Liver (tissue), 9 donors: Measurements from ENCODE around the gene LSM3. TPM values are rescaled to one million over a fixed set of nuclear protein-coding genes. Genes with fewer than 3 reads are reported as not detected.

Experiments used
- DNase-seq: peaks from one replicate; pipeline ENCODE4 v3.0.0-alpha.2; 2017; ENCODE audit warnings: low spot score
- H3K27ac ChIP-seq, 2 donors: one replicate each; pipeline ENCODE4 v1.7.0; 2013; ENCODE audit warnings: inconsistent platforms in 2 of 2, low read length in 2 of 2, control low read depth in 1 of 2, low read depth in 1 of 2, mild to moderate bottlenecking in 1 of 2
- H3K27me3 ChIP-seq, 4 donors: one replicate each; pipeline versions ENCODE4 v1.6.1 to v1.7.0; 2013; ENCODE audit warnings: low read length in 3 of 4, inconsistent platforms in 1 of 4, mild to moderate bottlenecking in 1 of 4, moderate library complexity in 1 of 4; ENCODE audit not compliant: control insufficient read depth in 4 of 4, insufficient read depth in 4 of 4
- H3K36me3 ChIP-seq, 4 donors: one replicate each; pipeline versions ENCODE4 v1.6.1 to v1.7.0; 2013; ENCODE audit warnings: low read length in 3 of 4, mild to moderate bottlenecking in 3 of 4, low read depth in 1 of 4, moderate library complexity in 1 of 4; ENCODE audit not compliant: control insufficient read depth in 4 of 4, insufficient read depth in 3 of 4
- H3K4me1 ChIP-seq, 4 donors: one replicate each; pipeline versions ENCODE4 v1.6.1 to v1.7.0; 2013; ENCODE audit warnings: low read length in 3 of 4, mild to moderate bottlenecking in 3 of 4, moderate library complexity in 1 of 4; ENCODE audit not compliant: control insufficient read depth in 4 of 4, insufficient read depth in 4 of 4
- H3K4me3 ChIP-seq, 3 donors: one replicate each; pipeline versions ENCODE4 v1.6.1 to v1.7.0; 2013; ENCODE audit warnings: low read length in 3 of 3, control low read depth in 1 of 3, low read depth in 1 of 3, mild to moderate bottlenecking in 1 of 3
- H3K9ac ChIP-seq, 2 donors: one replicate each; pipeline ENCODE4 v1.7.0; 2013; ENCODE audit warnings: low read length in 2 of 2, mild to moderate bottlenecking in 2 of 2, moderate library complexity in 2 of 2, control low read depth in 1 of 2, low read depth in 1 of 2
- H3K9me3 ChIP-seq, 4 donors: one replicate each; pipeline versions ENCODE4 v1.6.1 to v1.7.0; 2013; ENCODE audit warnings: low read length in 3 of 4; ENCODE audit not compliant: control insufficient read depth in 4 of 4
- ATF3 ChIP-seq: IDR thresholded peaks from 2 replicates; pipeline ENCODE4 v1.6.1; 2016; ENCODE audit warnings: antibody characterized with exemption
- CTCF ChIP-seq: fragments of 150-350 bp; IDR thresholded peaks from 2 replicates; pipeline ENCODE4 v1.5.1; 2017; ENCODE audit warnings: improper control_type of control experiment, low read depth, low read length; ENCODE audit not compliant: missing input control
- EGR1 ChIP-seq, 2 donors: IDR thresholded peaks; 2 replicates each; pipeline ENCODE4 v1.6.1; 2016 to 2018; ENCODE audit warnings: antibody characterized with exemption in 2 of 2, low read depth in 2 of 2
- FOXA1 ChIP-seq: IDR thresholded peaks from 2 replicates; pipeline ENCODE4 v1.6.1; 2016; ENCODE audit warnings: antibody characterized with exemption
- FOXA2 ChIP-seq: IDR thresholded peaks from 2 replicates; pipeline ENCODE4 v1.6.1; 2016; ENCODE audit warnings: antibody characterized with exemption
- GABPA ChIP-seq, 2 donors: IDR thresholded peaks in 1 of 2; conservative IDR thresholded peaks in 1 of 2; 2 replicates each; pipeline ENCODE4 v1.6.1; 2016; ENCODE audit warnings: antibody characterized with exemption in 2 of 2, mild to moderate bottlenecking in 1 of 2, moderate library complexity in 1 of 2
- HNF4A ChIP-seq, 2 donors: conservative IDR thresholded peaks; 2 replicates each; pipeline ENCODE4 v1.6.1; 2016; ENCODE audit warnings: antibody characterized with exemption in 2 of 2, mild to moderate bottlenecking in 2 of 2
- HNF4G ChIP-seq: IDR thresholded peaks from 2 replicates; pipeline ENCODE4 v1.6.1; 2016; ENCODE audit warnings: antibody characterized with exemption
- JUND ChIP-seq, 2 donors: IDR thresholded peaks; 2 replicates each; pipeline ENCODE4 v1.6.1; 2016; ENCODE audit warnings: antibody characterized with exemption in 2 of 2
- MAX ChIP-seq: IDR thresholded peaks from 2 replicates; pipeline ENCODE4 v1.6.1; 2016; ENCODE audit warnings: antibody characterized with exemption
- NR2F2 ChIP-seq: IDR thresholded peaks from 2 replicates; pipeline ENCODE4 v1.6.1; 2016; ENCODE audit warnings: antibody characterized with exemption
- RAD21 ChIP-seq, 2 donors: IDR thresholded peaks; 2 replicates each; pipeline ENCODE4 v1.6.1; 2016; ENCODE audit warnings: antibody characterized with exemption in 2 of 2, mild to moderate bottlenecking in 2 of 2
- REST ChIP-seq: IDR thresholded peaks from 2 replicates; pipeline ENCODE4 v1.6.1; 2016; ENCODE audit warnings: antibody characterized with exemption, mild to moderate bottlenecking
- RXRA ChIP-seq, 2 donors: IDR thresholded peaks; 2 replicates each; pipeline ENCODE4 v1.6.1; 2017 to 2018; ENCODE audit warnings: antibody characterized with exemption in 2 of 2, mild to moderate bottlenecking in 1 of 2
- SP1 ChIP-seq: IDR thresholded peaks from 2 replicates; pipeline ENCODE4 v1.6.1; 2018; ENCODE audit warnings: antibody characterized with exemption, mild to moderate bottlenecking
- TAF1 ChIP-seq: conservative IDR thresholded peaks from 2 replicates; pipeline ENCODE4 v1.6.1; 2016; ENCODE audit warnings: antibody characterized with exemption, mild to moderate bottlenecking
- YY1 ChIP-seq: IDR thresholded peaks from 2 replicates; pipeline ENCODE4 v1.6.1; 2016; ENCODE audit warnings: antibody characterized with exemption, mild to moderate bottlenecking
- ZBTB33 ChIP-seq: IDR thresholded peaks from 2 replicates; pipeline ENCODE4 v1.6.1; 2016; ENCODE audit warnings: antibody characterized with exemption
- WGBS: extraction: QIAGEN DNeasy Blood & Tissue Kit; methylation state at CpG from one replicate; pipeline ENCODE4 v1.1.7; 2013; 5-methylcytosine and 5-hydroxymethylcytosine counted together
- polyA plus RNA-seq, 2 donors: library from polyadenylated mRNA; stranded (reverse) in 1 of 2; unstranded in 1 of 2; fragments of 200-250 nt in 1 of 2; fragments of >200 nt in 1 of 2; fragmentation: Nextera tagmentation in 1 of 2; extraction: Ambion mirVana in 1 of 2; gene quantifications; one replicate each; pipeline versions ENCODE4 v1.2.1 to v1.2.3, GENCODE V29; 2013 to 2015
- total RNA-seq, 2 donors: library from RNA; depleted of rRNA; stranded (reverse); fragments of >200 nt; gene quantifications; one replicate each; pipeline ENCODE4 v1.2.3, GENCODE V29; 2014
- donor health status: healthy.
- donor health status: healthy.
- donor health status: healthy.
- donor health status: healthy.
- donor health status: healthy.

LSM3 gene
- total RNA-seq = 1 to 10 TPM; 3.7 to 4.3 TPM
- polyA plus RNA-seq = 10 to 100 TPM in 1 of 2 donors, 1 to 10 TPM in 1; 5.7 to 17.0 TPM

- Histone ChIP-seq H3K36me3 (peaks cover 0 to 18% (median 5%) of the 10 kb centered on the region in 4 donors), H3K27me3 (no peaks in the 10 kb centered on the region), H3K4me1 (peaks cover 2 to 35% (median 29%) of the 10 kb centered on the region in 4 donors), H3K9ac (peak within 1 kb of the TSS; percentile 89 to 91), H3K9me3 (no peaks in the 10 kb centered on the region), H3K4me3 (peak within 1 kb of the TSS; percentile 82 to 97 (median 84)), H3K27ac (peak within 1 kb of the TSS; percentile 91 to 95)
- WGBS = under 1% methylated on average over 78 of the region's 78 CpGs
- peak; percentile 98 for DNase-seq
- TF ChIP-seq GABPA (IDR thresholded peaks at IDR 0.05 in 1 of 2, conservative IDR thresholded peaks at IDR 0.05 in 1 of 2) = peak; percentile 90 to 98
- TF ChIP-seq FOXA1 = peak; percentile 28
- peak; percentile 93 for TF ChIP-seq MAX
- TF ChIP-seq YY1 = peak; percentile 98
- peak; percentile 46 for TF ChIP-seq NR2F2
- TF ChIP-seq SP1 = peak; percentile 92
- TF ChIP-seq HNF4A (conservative IDR thresholded peaks at IDR 0.05) = peak; percentile 64 to 65
- peak; percentile 35 for TF ChIP-seq FOXA2
- TF ChIP-seq REST = peak; percentile 80
- TF ChIP-seq ZBTB33 = peak; percentile 100
- peak; percentile 56 to 85 for TF ChIP-seq EGR1 (IDR thresholded peaks at IDR 0.05; ENCODE audit: low read depth in 2 of 2)
- TF ChIP-seq TAF1 = peak; percentile 68
- TF ChIP-seq RAD21 (IDR thresholded peaks at IDR 0.05) = peak; percentile 39 to 55
- TF ChIP-seq ATF3 = peak; percentile 33
- TF ChIP-seq RXRA (IDR thresholded peaks at IDR 0.05) = peak; percentile 41 to 64
- no peak for TF ChIP-seq HNF4G
- no peak for TF ChIP-seq CTCF
- peak; percentile 46 to 61 for TF ChIP-seq JUND (IDR thresholded peaks at IDR 0.05)
Observed at GRCh38 chr3:14178247-14179113, at the start of gene LSM3, which contains the start of gene XPC. TSS of gene LSM3 (plus strand) at chr3:14178817. CDS start at chr3:14178861, 44 bp downstream. TSS of gene XPC (minus strand) at chr3:14178601. CDS start at chr3:14178568, 33 bp downstream.
